ENCODE measurements around the gene ATP13A3.

Gene ATP13A3

GRCh38 chr3:194475978-194476377 is 10.8 kb downstream of the ATP13A3 start:
- ChIA-PET POLR2A (no interaction called here), CTCF (interaction anchor here (1.0 to 2.1 kb wide), 2 partner anchors 9 to 118 kb away, joined by 5 to 13 read pairs; no protein-coding TSS in a partner anchor)
- TF ChIP-seq CTCF (IDR thresholded peaks at IDR 0.05; ENCODE audit: control extremely low read depth, extremely low read depth, low read depth, missing control alignments), result no peak
- no peak for DNase-seq (ENCODE audit: extremely low spot score)

GRCh38 chr3:194475138-194475932 is 11.5 kb downstream of the ATP13A3 start:
- ChIA-PET CTCF (interaction anchor here (0.6 to 2.1 kb wide), 6 partner anchors 8 to 119 kb away, joined by 3 to 13 read pairs (median 6); no protein-coding TSS in a partner anchor), POLR2A (interaction anchor here (1.3 kb wide), 1 partner anchor 9 kb away, joined by 3 read pairs; no protein-coding TSS in a partner anchor)
- no peak for TF ChIP-seq CTCF (IDR thresholded peaks at IDR 0.05; ENCODE audit: control extremely low read depth, extremely low read depth, low read depth, missing control alignments)
- no peak for DNase-seq (ENCODE audit: extremely low spot score)

GRCh38 chr3:194474675-194475074 is 12.1 kb downstream of the ATP13A3 start:
- TF ChIP-seq CTCF (IDR thresholded peaks at IDR 0.05; ENCODE audit: control extremely low read depth, extremely low read depth, low read depth, missing control alignments), result no peak
- CTCF ChIA-PET, result interaction anchor here (0.8 to 5.0 kb wide), 6 partner anchors 10 to 121 kb away, joined by 3 to 55 read pairs (median 5); no protein-coding TSS in a partner anchor
- POLR2A ChIA-PET, result interaction anchor here (1.3 kb wide), 1 partner anchor 9 kb away, joined by 3 read pairs; no protein-coding TSS in a partner anchor
- no peak for DNase-seq (ENCODE audit: extremely low spot score)

GRCh38 chr3:194472290-194472920 is 14.4 kb downstream of the ATP13A3 start:
- CTCF ChIA-PET, result interaction anchor here (0.5 to 5.0 kb wide), 44 partner anchors 8 to 200 kb away, joined by 3 to 55 read pairs (median 4); partner anchors contain the start of genes LSG1 and TMEM44
- TF ChIP-seq CTCF (IDR thresholded peaks at IDR 0.05; ENCODE audit: control extremely low read depth, extremely low read depth, low read depth, missing control alignments), result peak; percentile 93
- DNase-seq (ENCODE audit: extremely low spot score), result peak; percentile 23
- POLR2A ChIA-PET, result interaction anchor here (0.6 to 1.4 kb wide), 2 partner anchors 32 to 110 kb away, joined by 3 to 4 read pairs; no protein-coding TSS in a partner anchor

- CTCF ChIA-PET, result interaction anchor here (0.5 to 5.0 kb wide), 40 partner anchors 9 to 199 kb away, joined by 3 to 55 read pairs (median 4); partner anchors contain the start of gene TMEM44
- POLR2A ChIA-PET, result interaction anchor here (0.6 to 1.4 kb wide), 2 partner anchors 33 to 111 kb away, joined by 3 to 4 read pairs; no protein-coding TSS in a partner anchor
- TF ChIP-seq CTCF (IDR thresholded peaks at IDR 0.05; ENCODE audit: control extremely low read depth, extremely low read depth, low read depth, missing control alignments), result no peak
- DNase-seq (ENCODE audit: extremely low spot score), result no peak
Measured at GRCh38 chr3:194471863-194472262, 14.9 kb downstream of the ATP13A3 start.

- CTCF ChIA-PET, result interaction anchor here (1.0 to 5.0 kb wide), 9 partner anchors 10 to 199 kb away, joined by 3 to 55 read pairs (median 10); no protein-coding TSS in a partner anchor
- POLR2A ChIA-PET, result no interaction called here
- no peak for TF ChIP-seq CTCF (IDR thresholded peaks at IDR 0.05; ENCODE audit: control extremely low read depth, extremely low read depth, low read depth, missing control alignments)
- DNase-seq (ENCODE audit: extremely low spot score), result no peak
Measured at GRCh38 chr3:194470615-194471014, 16.2 kb downstream of the ATP13A3 start.
